ENCODE data around the gene RAB3D.

- TF ChIP-seq CTCF (IDR thresholded peaks at IDR 0.05; ENCODE audit: low read depth, low read length, missing input control) = no peak
- no peak for TF ChIP-seq RAD21 (IDR thresholded peaks at IDR 0.05)
- TF ChIP-seq REST (IDR thresholded peaks at IDR 0.05) = no peak
- no peak for TF ChIP-seq TAF1 (conservative IDR thresholded peaks at IDR 0.05)
- no peak for TF ChIP-seq MAX (IDR thresholded peaks at IDR 0.05)
- TF ChIP-seq YY1 (IDR thresholded peaks at IDR 0.05) = no peak
- no peak for TF ChIP-seq JUND (IDR thresholded peaks at IDR 0.05)
- TF ChIP-seq GABPA (IDR thresholded peaks at IDR 0.05 in 1 of 2, conservative IDR thresholded peaks at IDR 0.05 in 1 of 2) = no peak
- no peak for TF ChIP-seq HNF4A (conservative IDR thresholded peaks at IDR 0.05)
- no peak for TF ChIP-seq SP1 (IDR thresholded peaks at IDR 0.05)
- TF ChIP-seq ATF3 (IDR thresholded peaks at IDR 0.05) = no peak
- TF ChIP-seq ZBTB33 (IDR thresholded peaks at IDR 0.05) = no peak
- no peak for TF ChIP-seq HNF4G (IDR thresholded peaks at IDR 0.05)
- no peak for TF ChIP-seq RXRA (IDR thresholded peaks at IDR 0.05)
These were observed 54.9 kb downstream of the RAB3D start for GRCh38 chr19:11284515-11284914.

Measured in liver (tissue), 3 donors.